Right ventricle myocardium superior (tissue), 1 donor: Measurements from ENCODE around the gene LDLRAD4. TPM values are rescaled to one million over a fixed set of nuclear protein-coding genes. Genes with fewer than 3 reads are reported as not detected.
A peak's percentile ranks its signal among the peaks of the same experiment; 100 is the strongest.

Experiments used
- ATAC-seq: fragments of 200-7000 bp; cut with Tn5 transposase; one replicate; pipeline ENCODE4 v1.9.1; 2020; ENCODE audit warnings: mild to moderate bottlenecking; ENCODE audit not compliant: poor library complexity
- DNase-seq: peaks from one replicate; pipeline ENCODE4 v3.0.0-alpha.2; 2020
- intact Hi-C: fragments of 100-400 bp; cut with DNase I; formaldehyde crosslinking; loops from one replicate; pipeline ENCODE4 v1.11.2; 2022
- total RNA-seq: library from RNA; stranded (reverse); fragmentation: NEBNext Ultra II Directional; extraction: Animal tissue kit (Norgen Biotek cat#: 25700); gene quantifications from one replicate; pipeline ENCODE4 v1.2.1, GENCODE V29; 2021
- donor health status: DM: no; HTN: yes; CAD: no; lungs with severe emphysema.

LDLRAD4 gene
- total RNA-seq, 1 donor from 2014 or later, result 29.3 TPM

DNA sequence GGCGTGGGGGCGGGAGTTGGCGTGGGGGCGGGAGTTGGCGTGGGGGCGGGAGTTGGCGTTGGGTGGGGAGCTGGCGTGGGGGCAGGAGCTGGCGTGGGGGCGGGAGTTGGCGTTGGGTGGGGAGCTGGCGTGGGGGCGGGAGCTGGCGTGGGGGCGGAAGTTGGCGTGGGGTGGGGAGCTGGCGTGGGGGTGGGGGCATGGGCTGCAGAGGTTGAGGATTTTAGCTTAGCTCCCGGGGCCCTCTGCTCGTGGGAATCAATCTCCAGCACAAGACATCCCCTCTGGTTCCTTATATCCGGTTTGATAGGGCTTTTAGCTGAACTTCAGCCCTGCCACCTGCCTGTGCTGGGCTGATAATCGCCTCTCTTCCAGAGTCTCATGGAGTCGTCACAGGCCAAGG lies 177.0 kb downstream of the LDLRAD4 start:
- ATAC-seq (no peak), DNase-seq (no peak)
- intact Hi-C loops, result no loop called here

DNA sequence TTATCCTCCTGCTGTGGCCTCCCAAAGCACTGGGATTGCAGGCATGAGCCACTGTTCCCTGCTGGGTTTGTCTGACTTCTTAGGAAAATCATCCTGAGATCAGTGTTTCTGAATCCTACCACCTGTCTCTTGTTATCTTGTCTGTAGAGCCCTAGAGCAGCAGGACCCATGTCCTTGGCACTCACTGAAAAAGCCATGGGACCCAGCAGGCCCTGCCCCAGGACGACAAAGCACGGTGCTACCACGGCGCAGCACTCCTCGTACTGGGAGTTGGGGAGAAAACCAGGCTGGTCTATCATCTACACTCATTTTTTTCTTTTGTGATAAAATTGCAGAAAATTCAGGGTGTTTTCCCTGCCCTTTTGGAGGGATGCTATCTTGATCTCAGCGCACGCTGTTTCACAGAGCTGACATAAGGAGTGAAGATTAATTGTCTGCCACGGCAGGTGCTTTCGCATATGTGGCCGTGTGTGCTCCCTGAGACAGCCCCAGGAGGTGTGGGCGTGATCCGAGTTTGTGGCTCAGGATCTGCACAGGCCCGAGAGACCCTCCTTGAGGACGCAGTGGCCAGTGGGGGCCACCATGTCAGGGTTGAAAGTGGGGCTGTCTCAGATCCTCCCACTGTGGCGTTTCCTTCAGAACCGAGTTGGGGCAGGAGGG lies 179.1 kb downstream of the LDLRAD4 start:
- DNase-seq, result no peak
- intact Hi-C loops, result no loop called here
- no peak for ATAC-seq

DNA sequence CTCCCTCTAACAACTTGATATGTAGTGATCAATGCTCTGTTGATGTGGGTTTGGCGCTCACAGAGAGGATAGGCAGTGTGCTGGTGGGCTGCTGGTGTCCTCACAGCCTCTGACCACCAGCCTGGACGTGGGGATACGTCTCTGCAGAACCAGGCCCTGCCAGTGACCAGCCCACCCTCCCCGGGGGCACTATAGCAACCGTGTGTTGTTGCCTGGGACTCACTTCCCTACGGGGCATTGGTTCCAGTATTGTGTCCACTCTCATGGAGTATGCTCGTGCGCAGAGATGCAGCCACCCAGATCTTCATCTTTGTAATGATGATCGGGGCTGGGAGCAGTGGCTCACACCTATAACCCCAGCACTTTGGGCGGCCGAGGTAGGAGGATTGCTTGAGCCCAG lies 180.1 kb downstream of the LDLRAD4 start:
- intact Hi-C loops, result no loop called here

DNA sequence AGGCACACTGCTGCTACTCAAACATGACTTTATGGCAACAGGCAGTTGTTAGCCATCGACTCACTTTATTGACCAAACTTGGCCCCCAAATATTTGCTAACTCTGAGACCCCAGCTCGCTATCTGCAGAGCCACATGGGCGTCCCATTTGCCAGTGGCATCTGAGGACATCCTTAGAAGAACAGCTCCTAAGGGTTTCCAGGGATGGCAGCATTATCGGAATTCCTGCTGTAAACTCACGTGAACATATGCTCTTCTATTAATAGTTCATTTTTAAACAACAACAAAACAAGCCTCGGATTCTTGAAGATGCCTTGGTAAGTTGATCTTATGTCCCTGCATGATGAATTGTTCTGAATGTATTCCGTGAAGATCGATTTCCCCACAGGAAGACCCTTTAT lies 181.0 kb downstream of the LDLRAD4 start:
- DNase-seq (no peak), ATAC-seq (no peak)
- intact Hi-C loops, result no loop called here

More for the DNA sequence above, 180.1 kb downstream of the LDLRAD4 start:
- DNase-seq (no peak), ATAC-seq (no peak)

DNA sequence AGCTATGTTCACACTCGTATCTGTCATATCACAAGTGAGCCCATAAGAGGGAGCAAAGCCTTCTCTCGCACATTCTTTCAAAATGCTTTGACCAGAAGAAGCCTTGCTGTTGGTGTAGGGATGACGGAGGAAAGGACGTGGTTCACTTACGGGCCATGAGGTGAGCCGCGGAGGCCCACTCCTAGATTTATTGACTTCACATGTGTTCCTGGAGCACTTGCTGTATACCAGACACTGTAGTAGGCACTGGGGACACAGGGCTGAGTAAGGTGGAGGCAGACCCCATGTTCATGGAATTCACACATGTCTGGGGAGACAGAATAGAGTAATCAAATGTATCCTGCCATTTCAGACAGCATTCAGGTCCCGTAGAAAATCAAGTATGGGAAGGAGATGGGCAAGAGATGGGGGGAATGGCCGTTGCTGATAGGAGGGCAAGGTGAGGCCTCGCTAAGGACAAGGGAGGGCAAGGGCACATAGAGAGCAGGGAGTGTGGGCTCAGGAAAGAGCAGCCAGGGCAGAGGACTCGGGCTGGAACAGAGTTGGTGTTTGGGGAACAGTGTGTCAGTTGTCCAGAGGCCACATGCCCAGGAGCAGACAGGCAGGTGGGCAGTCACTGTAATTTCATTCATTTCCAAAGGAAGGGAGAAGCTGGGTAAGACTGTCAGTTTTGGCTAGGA lies 182.2 kb downstream of the LDLRAD4 start:
- ATAC-seq (no peak), DNase-seq (no peak)
- intact Hi-C loops, result no loop called here

DNA sequence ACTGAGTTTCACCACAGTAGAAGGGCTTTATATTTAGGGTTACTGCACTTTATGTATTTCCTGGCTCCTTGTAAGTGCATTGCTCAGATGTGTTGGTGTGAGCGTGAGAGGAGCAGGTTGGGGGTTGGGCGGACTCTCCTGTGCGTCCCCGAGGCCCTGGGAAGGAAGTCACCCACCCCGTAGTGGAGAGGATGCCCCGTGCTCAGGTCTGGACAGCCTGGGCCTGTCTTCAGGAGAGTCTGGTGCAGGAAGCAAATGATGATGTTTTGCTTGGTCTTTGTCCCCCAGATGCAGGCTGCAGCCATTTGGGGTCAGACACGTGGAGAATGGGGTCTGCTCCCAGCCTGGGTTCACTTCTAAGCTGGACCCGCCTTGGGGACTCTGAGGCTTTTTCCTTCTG lies 182.8 kb downstream of the LDLRAD4 start:
- intact Hi-C loops, result no loop called here
- no peak for DNase-seq
- ATAC-seq, result no peak

DNA sequence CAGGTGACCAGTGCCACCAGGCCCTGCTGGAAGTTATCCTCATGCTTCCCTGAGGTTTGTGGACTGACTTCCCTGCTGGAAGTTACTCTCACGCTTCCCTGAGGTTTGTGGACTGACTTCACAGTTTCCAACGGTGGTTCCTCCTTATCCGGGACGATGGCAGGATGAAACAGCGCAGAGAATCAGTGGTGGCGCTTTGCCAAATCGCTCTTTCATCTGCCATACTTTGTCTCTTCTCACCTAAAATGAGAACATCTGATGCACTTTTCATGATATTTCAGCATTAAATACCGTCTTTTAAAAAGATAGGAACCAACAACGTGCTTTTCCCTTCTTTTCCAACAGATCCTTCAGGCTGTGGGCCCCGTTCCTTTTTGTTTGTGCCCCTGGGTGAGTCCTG lies 183.3 kb downstream of the LDLRAD4 start:
- intact Hi-C loops, result no loop called here
- DNase-seq (no peak), ATAC-seq (no peak)

DNA sequence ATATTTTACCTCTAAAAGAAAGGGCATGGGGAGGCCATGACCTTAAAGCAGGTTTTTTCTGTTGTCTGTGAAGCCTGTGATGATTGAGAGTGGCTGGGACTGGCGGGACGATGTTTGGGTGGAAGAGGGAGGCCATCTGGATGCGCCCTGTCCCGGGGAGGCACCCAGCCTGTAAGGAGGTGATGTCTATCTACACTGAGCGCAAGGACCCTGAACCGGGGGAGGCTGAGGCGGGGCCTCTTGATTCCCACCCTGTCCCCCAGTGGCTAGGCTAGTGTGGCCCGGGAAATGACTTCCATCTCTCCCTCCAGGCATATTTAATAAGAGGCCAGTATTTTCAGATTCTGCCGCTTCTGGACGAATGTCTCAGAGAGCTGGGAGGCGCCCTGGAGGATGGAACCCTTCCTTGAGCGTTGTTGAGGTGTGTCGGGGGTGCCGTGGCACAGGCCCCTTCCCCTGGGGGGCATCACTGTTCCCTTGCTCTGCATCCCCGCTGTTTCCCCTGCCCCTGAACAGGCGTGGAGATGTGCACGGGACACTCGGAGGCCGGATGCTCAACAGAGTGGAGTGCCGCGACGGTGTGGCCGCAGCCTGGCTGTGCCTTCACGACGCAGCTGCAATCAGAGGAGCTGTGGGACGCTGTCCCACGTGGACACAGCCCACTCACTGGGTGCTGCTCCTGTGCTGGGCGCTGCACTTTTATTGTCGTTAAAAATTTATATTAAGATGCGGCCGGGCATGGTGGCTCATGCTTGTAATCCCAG lies 185.4 kb downstream of the LDLRAD4 start:
- no peak for ATAC-seq

GRCh38 chr18:13405305-13406038 lies 186.9 kb downstream of the LDLRAD4 start:
- peak; percentile 33 for ATAC-seq

More for the DNA sequence above, 185.4 kb downstream of the LDLRAD4 start:
- intact Hi-C loops, result no loop called here
- DNase-seq, result no peak

GRCh38 chr18:13406049-13406615 lies 187.6 kb downstream of the LDLRAD4 start:
- no peak for DNase-seq
- peak; percentile 29 for ATAC-seq
- intact Hi-C loops, result no loop called here

More at GRCh38 chr18:13405305-13406038, 186.9 kb downstream of the LDLRAD4 start:
- DNase-seq, result no peak
- intact Hi-C loops, result no loop called here

DNA sequence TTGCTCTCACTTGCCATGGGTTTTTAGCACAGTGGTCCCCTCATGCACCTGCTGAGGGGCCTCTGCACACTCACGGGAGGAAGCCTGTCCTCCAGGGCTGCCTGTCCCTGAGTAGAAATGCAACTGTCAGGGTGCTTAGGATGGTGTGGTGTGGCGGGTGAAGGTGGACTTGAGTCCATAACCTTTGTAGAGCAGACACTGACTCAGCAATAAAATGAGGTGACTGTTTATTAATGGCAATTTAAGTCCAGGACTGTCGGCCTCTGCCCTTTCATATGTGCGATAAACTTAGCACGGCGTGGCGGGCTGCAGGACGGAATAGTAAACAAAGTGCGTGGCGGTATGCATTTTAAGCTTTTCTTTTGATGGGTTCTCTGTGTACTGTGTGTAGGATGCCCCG lies 188.2 kb downstream of the LDLRAD4 start:
- ATAC-seq (no peak), DNase-seq (no peak)
- intact Hi-C loops, result no loop called here

GRCh38 chr18:13407484-13407883 lies 188.9 kb downstream of the LDLRAD4 start:
- no peak for DNase-seq
- intact Hi-C loops, result no loop called here
- ATAC-seq, result no peak

- intact Hi-C loops, result no loop called here
- ATAC-seq (no peak), DNase-seq (no peak)
These were observed 190.5 kb downstream of the LDLRAD4 start for GRCh38 chr18:13409026-13409425.

DNA sequence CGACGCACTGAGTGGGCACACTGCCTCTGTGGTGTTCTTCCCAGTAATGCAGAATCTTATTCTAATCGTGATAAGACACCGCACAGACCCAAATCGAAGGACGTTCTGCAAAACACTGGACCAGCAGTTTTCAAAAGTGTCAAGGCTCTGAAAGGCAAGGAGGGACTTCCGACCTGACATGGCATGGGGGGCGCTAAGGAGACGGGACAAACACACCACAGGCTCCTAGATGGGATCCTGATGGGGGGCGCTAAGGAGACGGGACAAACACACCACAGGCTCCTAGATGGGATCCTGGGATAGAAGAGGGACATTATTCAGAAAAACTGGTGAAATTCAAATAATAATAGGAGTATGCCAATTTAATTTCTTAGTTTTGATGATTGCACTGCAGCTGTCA lies 191.4 kb downstream of the LDLRAD4 start:
- intact Hi-C loops, result no loop called here

GRCh38 chr18:13410471-13410870 lies 191.9 kb downstream of the LDLRAD4 start:
- DNase-seq, result no peak
- no peak for ATAC-seq
- intact Hi-C loops, result no loop called here

More for the DNA sequence above, 191.4 kb downstream of the LDLRAD4 start:
- ATAC-seq (no peak), DNase-seq (no peak)

DNA sequence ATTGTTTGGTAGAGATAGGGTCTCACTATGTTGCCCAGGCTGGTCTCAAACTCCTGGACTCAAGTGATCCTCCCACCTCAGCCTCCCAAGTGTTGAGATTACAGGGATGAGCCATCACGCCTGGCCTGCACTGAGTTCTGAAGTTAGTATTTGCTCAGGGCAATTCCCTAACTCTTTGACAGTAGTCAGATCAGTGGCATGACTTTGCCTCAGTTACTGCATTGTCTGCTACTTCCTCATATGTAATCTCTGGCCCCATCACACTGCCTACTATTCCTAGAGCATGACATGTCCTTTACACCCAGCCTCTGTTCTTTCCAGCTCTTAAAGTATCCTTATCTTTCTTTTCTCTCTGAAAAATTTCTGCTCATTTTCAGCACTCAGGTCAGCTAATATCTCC lies 193.5 kb downstream of the LDLRAD4 start:
- DNase-seq (no peak), ATAC-seq (no peak)
- intact Hi-C loops, result no loop called here

DNA sequence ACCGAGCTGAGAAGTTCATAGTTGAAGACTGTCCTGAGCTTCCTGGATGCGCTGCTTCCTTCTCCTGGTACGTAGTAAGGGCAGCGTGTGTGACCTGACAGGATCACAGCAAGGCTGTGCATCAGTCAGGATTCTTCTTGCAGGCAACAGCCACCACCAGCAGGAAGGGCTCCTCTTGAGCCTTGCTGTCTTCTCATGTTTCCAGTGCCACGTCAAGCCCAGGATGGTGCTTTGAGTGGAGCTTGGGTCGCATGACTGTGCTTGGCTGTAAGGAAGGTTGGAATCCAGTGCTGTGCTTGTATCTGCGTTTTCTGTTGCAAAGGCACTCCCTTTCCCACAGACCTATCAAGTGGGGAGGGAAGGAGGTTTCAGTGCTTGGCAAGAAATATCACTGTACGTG lies 194.3 kb downstream of the LDLRAD4 start:
- peak; percentile 25 for ATAC-seq
- no peak for DNase-seq
- intact Hi-C loops, result no loop called here

- ATAC-seq, result no peak
- intact Hi-C loops, result no loop called here
- DNase-seq, result no peak
These were observed 195.5 kb downstream of the LDLRAD4 start for GRCh38 chr18:13414102-13414501.

DNA sequence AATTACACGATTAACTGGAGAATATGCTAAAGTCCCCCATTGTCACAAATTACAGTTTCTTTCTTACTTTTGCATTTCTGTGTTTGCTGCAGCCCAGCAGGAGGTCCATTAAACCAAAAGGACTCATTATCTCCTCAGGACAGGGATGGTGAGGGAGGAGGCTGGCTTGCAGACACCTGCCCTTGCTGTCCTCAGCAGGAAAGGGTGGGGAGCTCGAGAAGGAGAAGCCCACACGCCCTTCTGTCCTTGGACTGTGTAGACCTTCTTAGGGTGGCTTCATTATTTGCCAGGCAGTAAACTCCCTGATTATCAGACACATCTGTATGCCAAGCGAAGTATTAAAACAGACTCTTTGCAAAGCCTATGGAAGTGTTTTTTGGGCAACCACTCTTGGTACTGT lies 196.0 kb downstream of the LDLRAD4 start:
- DNase-seq (no peak), ATAC-seq (no peak)
- intact Hi-C loops, result no loop called here
